Fibroblast of lung (primary cell): ENCODE results near the gene MYO3B.

Source experiments
- CTCF ChIP-seq, 2 donors: IDR thresholded peaks in 1 of 2; conservative IDR thresholded peaks in 1 of 2; 1 replicate in 1 of 2; 2 replicates in 1 of 2; pipeline ENCODE4 v1.5.1; 2011 to 2012; ENCODE audit warnings: low read length in 2 of 2, control low read depth in 1 of 2, inconsistent platforms in 1 of 2, low read depth in 1 of 2, mild to moderate bottlenecking in 1 of 2
- EZH2 ChIP-seq: IDR thresholded peaks from 2 replicates; pipeline ENCODE4 v1.5.1; 2012; ENCODE audit warnings: low read length, control low read depth, mild to moderate bottlenecking; ENCODE audit errors: missing control alignments

- no peak for TF ChIP-seq CTCF (conservative IDR thresholded peaks at IDR 0.05 in 1 of 2, IDR thresholded peaks at IDR 0.05 in 1 of 2; ENCODE audit: low read depth in 1 of 2, low read length in 2 of 2)
- TF ChIP-seq EZH2 = no peak
Measured at GRCh38 chr2:170548304-170548703, 370.4 kb downstream of the MYO3B start.
